ENCODE results near the gene SLC66A2. TPM values are rescaled to one million over a fixed set of nuclear protein-coding genes. Genes with fewer than 3 reads are reported as not detected.
"Not testable (repeated sequence)": the region's sequence is repeated elsewhere in the genome, so short reads cannot be mapped to it uniquely, and the experiment has no call there.

SLC66A2 gene
- total RNA-seq, 1 experiment from 2014 or later, result 18.3 TPM

GRCh38 chr18:79881695-79882094 is 69.8 kb downstream of the SLC66A2 start:
- in situ Hi-C loops (cut with HindIII; ENCODE audit: low pct_unique_long_range_greater_than_20kb, low sequenced_read_pairs), result no loop called here

GRCh38 chr18:79879566-79879965 is 71.9 kb downstream of the SLC66A2 start:
- no peak for DNase-seq (ENCODE audit: low read depth, low spot score)
- in situ Hi-C loops (cut with HindIII; ENCODE audit: low pct_unique_long_range_greater_than_20kb, low sequenced_read_pairs), result no loop called here

More at GRCh38 chr18:79881695-79882094, 69.8 kb downstream of the SLC66A2 start:
- no peak for DNase-seq (ENCODE audit: low read depth, low spot score)

- in situ Hi-C loops (cut with HindIII; ENCODE audit: low pct_unique_long_range_greater_than_20kb, low sequenced_read_pairs), result no loop called here
Observed at GRCh38 chr18:79878741-79879378, 72.6 kb downstream of the SLC66A2 start.

GRCh38 chr18:79878246-79878645 is 73.2 kb downstream of the SLC66A2 start:
- DNase-seq (ENCODE audit: low read depth, low spot score); in situ Hi-C loops (cut with HindIII; ENCODE audit: low pct_unique_long_range_greater_than_20kb, low sequenced_read_pairs): not testable (repeated sequence)

More at GRCh38 chr18:79878741-79879378, 72.6 kb downstream of the SLC66A2 start:
- no peak for DNase-seq (ENCODE audit: low read depth, low spot score)

GRCh38 chr18:79877163-79878091 is 74.0 kb downstream of the SLC66A2 start:
- no peak for DNase-seq (ENCODE audit: low read depth, low spot score)

GRCh38 chr18:79876497-79876896 is 75.0 kb downstream of the SLC66A2 start:
- in situ Hi-C loops (cut with HindIII; ENCODE audit: low pct_unique_long_range_greater_than_20kb, low sequenced_read_pairs), result no loop called here
- DNase-seq (ENCODE audit: low read depth, low spot score), result no peak

More at GRCh38 chr18:79877163-79878091, 74.0 kb downstream of the SLC66A2 start:
- in situ Hi-C loops (cut with HindIII; ENCODE audit: low pct_unique_long_range_greater_than_20kb, low sequenced_read_pairs), result no loop called here

- in situ Hi-C loops (cut with HindIII; ENCODE audit: low pct_unique_long_range_greater_than_20kb, low sequenced_read_pairs), result no loop called here
- DNase-seq (ENCODE audit: low read depth, low spot score), result no peak
Observed at GRCh38 chr18:79875931-79876461, 75.5 kb downstream of the SLC66A2 start.

- in situ Hi-C loops (cut with HindIII; ENCODE audit: low pct_unique_long_range_greater_than_20kb, low sequenced_read_pairs), result no loop called here
- DNase-seq (ENCODE audit: low read depth, low spot score), result no peak
Observed at GRCh38 chr18:79875531-79875919, 75.9 kb downstream of the SLC66A2 start.

GRCh38 chr18:79874553-79875530 is 76.6 kb downstream of the SLC66A2 start:
- DNase-seq (ENCODE audit: low read depth, low spot score), result no peak
- in situ Hi-C loops (cut with HindIII; ENCODE audit: low pct_unique_long_range_greater_than_20kb, low sequenced_read_pairs), result no loop called here

- DNase-seq (ENCODE audit: low read depth, low spot score), result no peak
- in situ Hi-C loops (cut with HindIII; ENCODE audit: low pct_unique_long_range_greater_than_20kb, low sequenced_read_pairs), result no loop called here
Observed at GRCh38 chr18:79873449-79874110, 77.9 kb downstream of the SLC66A2 start.

GRCh38 chr18:79872527-79873444 is 78.7 kb downstream of the SLC66A2 start:
- in situ Hi-C loops (cut with HindIII; ENCODE audit: low pct_unique_long_range_greater_than_20kb, low sequenced_read_pairs), result no loop called here
- no peak for DNase-seq (ENCODE audit: low read depth, low spot score)

GRCh38 chr18:79871481-79872091 is 79.9 kb downstream of the SLC66A2 start:
- DNase-seq (ENCODE audit: low read depth, low spot score), result no peak
- in situ Hi-C loops (cut with HindIII; ENCODE audit: low pct_unique_long_range_greater_than_20kb, low sequenced_read_pairs), result no loop called here

- in situ Hi-C loops (cut with HindIII; ENCODE audit: low pct_unique_long_range_greater_than_20kb, low sequenced_read_pairs), result no loop called here
- no peak for DNase-seq (ENCODE audit: low read depth, low spot score)
Observed at GRCh38 chr18:79871026-79871390, 80.4 kb downstream of the SLC66A2 start.

- in situ Hi-C loops (cut with HindIII; ENCODE audit: low pct_unique_long_range_greater_than_20kb, low sequenced_read_pairs), result no loop called here
- no peak for DNase-seq (ENCODE audit: low read depth, low spot score)
Observed at GRCh38 chr18:79870301-79871025, 81.0 kb downstream of the SLC66A2 start.

Data from SK-MEL-5 (cell line).